Mucosa of gallbladder (tissue), 1 donor: ENCODE results near the gene BCAT1. TPM values are rescaled to one million over a fixed set of nuclear protein-coding genes. Genes with fewer than 3 reads are reported as not detected.
"Not testable (repeated sequence)": the region's sequence is repeated elsewhere in the genome, so short reads cannot be mapped to it uniquely, and the experiment has no call there.

Experiments
- DNase-seq: peaks from one replicate; pipeline ENCODE4 v3.0.0-alpha.2; 2020; ENCODE audit warnings: low spot score
- total RNA-seq: library from RNA; stranded (reverse); gene quantifications from one replicate; pipeline ENCODE4 v1.2.1, GENCODE V29; 2021
- donor health status: DM: no; HTN: no; CAD: no.

The BCAT1 gene
- total RNA-seq, 1 donor from 2014 or later = 18.3 TPM

GRCh38 chr12:24928131-24928530 lies 20.8 kb downstream of the BCAT1 start:
- DNase-seq = no peak

- not testable (repeated sequence) for DNase-seq
Measured at GRCh38 chr12:24926080-24926479, 22.8 kb downstream of the BCAT1 start.

- no peak for DNase-seq
Measured at GRCh38 chr12:24922090-24922489, 26.8 kb downstream of the BCAT1 start.

GRCh38 chr12:24921251-24922038 lies 27.5 kb downstream of the BCAT1 start:
- DNase-seq = no peak

- no peak for DNase-seq
Measured at GRCh38 chr12:24920141-24920540, 28.8 kb downstream of the BCAT1 start.

- DNase-seq = no peak
Measured at GRCh38 chr12:24919346-24920001, 29.4 kb downstream of the BCAT1 start.

- no peak for DNase-seq
Measured at GRCh38 chr12:24918596-24918995, 30.3 kb downstream of the BCAT1 start.

GRCh38 chr12:24915501-24915900 lies 33.4 kb downstream of the BCAT1 start:
- DNase-seq = no peak

GRCh38 chr12:24913953-24914352 lies 34.9 kb downstream of the BCAT1 start:
- DNase-seq = no peak

GRCh38 chr12:24913130-24913529 lies 35.8 kb downstream of the BCAT1 start:
- no peak for DNase-seq

- no peak for DNase-seq
Measured at GRCh38 chr12:24911271-24911791, 37.6 kb downstream of the BCAT1 start.

- not testable (repeated sequence) for DNase-seq
Measured at GRCh38 chr12:24910192-24910591, 38.7 kb downstream of the BCAT1 start.

GRCh38 chr12:24909667-24910066 lies 39.2 kb downstream of the BCAT1 start:
- no peak for DNase-seq

GRCh38 chr12:24907464-24907863 lies 41.4 kb downstream of the BCAT1 start:
- no peak for DNase-seq

- no peak for DNase-seq
Measured at GRCh38 chr12:24906141-24906540, 42.8 kb downstream of the BCAT1 start.

GRCh38 chr12:24905431-24905830 lies 43.5 kb downstream of the BCAT1 start:
- DNase-seq = no peak

GRCh38 chr12:24904871-24905270 lies 44.0 kb downstream of the BCAT1 start:
- no peak for DNase-seq

GRCh38 chr12:24903329-24904088 lies 45.4 kb downstream of the BCAT1 start:
- DNase-seq = no peak

GRCh38 chr12:24902511-24903328 lies 46.2 kb downstream of the BCAT1 start:
- DNase-seq = no peak

GRCh38 chr12:24901576-24902461 lies 47.1 kb downstream of the BCAT1 start:
- no peak for DNase-seq
